Measurements from ENCODE around the gene N4BP2L2. TPM values are rescaled to one million over a fixed set of nuclear protein-coding genes. Genes with fewer than 3 reads are reported as not detected.

Gene N4BP2L2
- total RNA-seq, result 157 TPM

GRCh38 chr13:32538621-32539246, at the start of gene N4BP2L2:
TSS of gene N4BP2L2 (minus strand) at chr13:32538795. CDS start at chr13:32537027, 1,768 bp downstream.

DNA sequence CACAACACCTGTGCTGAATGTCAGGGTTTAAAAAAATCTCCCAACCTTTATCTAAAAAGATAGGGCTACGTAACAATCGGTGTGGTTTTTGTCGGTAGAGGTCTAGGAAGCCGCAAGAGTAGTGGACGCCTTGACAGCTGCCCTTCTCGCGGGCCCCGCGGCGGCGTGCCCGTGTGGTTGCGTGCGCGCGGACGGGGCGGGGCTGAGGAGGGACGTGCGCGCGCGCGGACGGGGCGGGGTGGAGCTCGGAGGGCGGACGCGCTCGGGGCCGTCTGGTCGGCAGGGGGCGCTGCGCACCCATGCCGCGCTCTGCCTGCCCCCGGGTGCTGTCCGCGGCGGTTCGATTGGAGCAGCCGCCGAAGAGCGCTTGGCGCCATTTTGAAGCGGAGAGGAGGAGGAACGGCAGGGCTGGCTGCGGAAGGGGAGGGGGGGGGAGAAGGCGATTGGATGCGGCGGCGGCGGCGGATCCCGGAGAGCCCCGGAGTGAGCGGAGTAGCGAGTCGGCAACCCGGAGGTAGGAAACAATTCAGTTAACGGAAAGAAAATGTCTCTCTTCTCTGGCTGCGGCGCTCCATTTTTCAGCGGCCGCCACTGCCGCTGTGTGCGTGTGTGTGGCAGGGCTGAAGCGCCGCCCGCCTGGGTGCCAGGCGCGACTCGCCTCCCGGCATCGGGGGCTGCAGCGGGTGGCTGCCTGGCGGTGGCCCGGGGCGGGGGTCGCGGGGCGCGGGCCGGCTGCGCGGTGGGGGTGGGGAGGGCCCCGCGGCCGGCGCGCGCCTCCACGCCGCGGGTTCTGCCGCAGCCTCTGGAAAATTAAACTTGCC, 47.7 kb upstream of the N4BP2L2 start, which contains the start of gene PDS5B:
Gene PDS5B, plus strand, starts transcription at position 373 of the 821 bp plus-strand sequence. CDS start 62,321 bp downstream, outside the sequence.

DNA sequence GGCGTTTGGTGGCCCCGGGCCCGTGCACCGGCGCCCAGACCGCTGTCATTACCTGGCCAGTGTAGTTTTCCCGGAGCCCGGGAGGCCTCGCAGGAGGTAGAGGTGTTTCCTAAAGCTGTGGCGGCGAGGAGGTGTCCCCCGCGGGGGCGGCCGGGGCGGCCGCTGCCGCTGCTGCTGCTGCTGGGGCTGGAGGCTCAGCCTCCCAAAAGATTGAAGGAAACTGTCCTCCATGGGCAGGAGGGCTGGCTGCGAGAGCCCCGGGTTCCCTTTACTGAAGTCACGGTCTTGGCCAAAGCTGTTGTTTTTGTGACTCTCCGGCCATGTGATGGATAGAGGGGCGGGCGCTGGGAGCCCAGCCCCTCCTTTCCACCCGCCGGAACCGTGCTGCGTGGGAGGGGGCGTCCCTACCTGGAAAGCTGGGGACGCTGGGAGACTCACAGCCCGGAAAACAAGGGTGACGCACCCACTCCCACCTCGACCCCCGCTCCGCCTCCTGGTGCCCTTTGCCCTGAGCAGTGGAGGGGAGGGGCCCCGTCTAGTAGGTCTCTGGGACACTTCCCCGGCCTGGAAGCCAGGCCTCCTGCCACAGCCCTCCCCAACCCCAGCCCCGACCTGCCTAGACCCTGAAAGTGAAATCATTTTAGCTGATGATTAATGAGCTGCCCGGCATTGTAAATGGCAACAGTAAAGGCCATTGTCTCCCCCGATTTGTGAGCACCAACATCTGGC, 110.6 kb downstream of the N4BP2L2 start, which contains the start of gene N4BP2L1:
Gene N4BP2L1, minus strand, starts transcription at position 279 of the 729 bp plus-strand sequence. Its CDS starts 48 bp downstream, at position 231.

Small RNA genes lying within 50 kb of the gene (small RNA-seq; reads per million reads assigned to genes)
- gene RF00190 (ENCODE audit: low replicate concordance), result not detected

Other genes with a start within 250 kb of the N4BP2L2 start
- gene ZAR1L, start 223.4 kb downstream of the N4BP2L2 start, total RNA-seq, result not detected
- 6.4 TPM for gene BRCA2, start 223.3 kb downstream of the N4BP2L2 start, total RNA-seq
- 24.7 TPM for gene N4BP2L1, start 110.7 kb downstream of the N4BP2L2 start, total RNA-seq
- gene PDS5B, start 47.7 kb upstream of the N4BP2L2 start, total RNA-seq, result 79.7 TPM

All from metanephros (tissue), 2 donors.